HG03575 (cell line): ENCODE measurements around the gene SUMF2.
"Not testable (repeated sequence)": the region's sequence is repeated elsewhere in the genome, so short reads cannot be mapped to it uniquely, and the experiment has no call there.

Source experiments
- ATAC-seq: cut with Tn5 transposase; IDR thresholded peaks from one replicate; pipeline ENCODE4 v1.9.1; 2021; ENCODE audit not compliant: unreplicated experiment, insufficient number of reproducible peaks, low FRiP score; ENCODE audit errors: extremely low read depth

SUMF2 gene

GRCh38 chr7:56053379-56053778 is 10.7 kb upstream of the SUMF2 start:
- ATAC-seq = no peak

DNA sequence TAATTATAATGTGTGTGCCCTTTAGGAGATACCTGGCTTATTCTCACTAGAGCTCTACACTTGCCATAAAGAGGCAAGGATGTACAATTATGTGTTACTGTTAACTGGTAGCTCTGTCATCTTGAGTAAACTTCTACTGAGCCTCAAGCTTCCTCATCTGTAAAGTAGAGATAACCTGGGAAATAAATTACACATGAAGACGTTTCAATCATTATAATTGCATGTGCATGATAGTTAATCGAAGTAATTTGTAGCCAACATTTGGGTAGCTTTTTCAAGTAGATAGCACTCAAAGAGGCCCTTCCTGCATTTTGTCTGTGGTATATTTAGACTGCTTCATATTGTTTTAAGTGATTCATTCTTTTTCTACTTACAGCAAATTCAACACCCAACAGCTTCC is 10.1 kb upstream of the SUMF2 start:
- ATAC-seq = no peak

DNA sequence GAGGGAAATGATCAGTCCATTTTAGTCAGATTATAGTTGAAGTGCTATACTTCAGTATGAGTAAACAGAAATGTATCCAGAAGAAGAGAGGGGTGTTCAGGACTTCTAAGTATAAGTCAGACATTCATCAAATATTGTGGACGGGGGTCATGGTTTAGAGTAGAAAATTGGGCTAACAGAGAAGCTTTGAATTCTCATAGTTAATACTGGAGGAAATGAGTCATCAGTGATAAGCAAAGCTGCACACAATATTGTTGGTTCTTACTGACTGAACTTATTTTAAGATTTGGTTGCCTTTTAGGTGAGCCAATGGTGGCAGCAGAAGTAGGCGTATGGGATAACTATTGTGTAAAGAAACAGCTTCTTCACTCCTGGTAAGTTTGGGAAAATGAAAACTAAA is 1.7 kb upstream of the SUMF2 start:
- ATAC-seq = no peak

DNA sequence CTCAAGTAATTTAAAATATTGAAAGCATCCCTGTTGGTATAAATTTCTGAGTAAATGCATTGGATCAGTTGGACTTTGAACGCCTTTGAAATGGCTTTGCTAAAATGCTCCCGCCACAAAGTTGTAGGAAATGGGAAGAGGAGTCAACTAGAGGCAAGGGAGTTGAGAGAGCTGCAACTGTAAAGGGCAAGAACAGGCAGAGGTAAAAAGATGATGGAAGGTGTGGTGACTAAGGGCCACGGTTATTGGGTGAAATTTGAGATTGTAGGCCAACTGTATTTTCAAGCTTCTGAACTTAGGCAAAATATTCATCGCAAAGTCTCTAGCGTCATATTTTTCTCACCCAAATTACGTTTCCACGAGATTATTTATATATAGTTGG is 595 bp upstream of the SUMF2 start:
- no peak for ATAC-seq

- ATAC-seq = not testable (repeated sequence)
Observed at GRCh38 chr7:56066376-56066775, 2.3 kb downstream of the SUMF2 start.

- peak; percentile 64 for ATAC-seq
Observed at GRCh38 chr7:56074371-56074791, 10.3 kb downstream of the SUMF2 start.

GRCh38 chr7:56077681-56078080 is 13.6 kb downstream of the SUMF2 start:
- ATAC-seq = no peak

GRCh38 chr7:56078196-56078595 is 14.1 kb downstream of the SUMF2 start:
- ATAC-seq = no peak

DNA sequence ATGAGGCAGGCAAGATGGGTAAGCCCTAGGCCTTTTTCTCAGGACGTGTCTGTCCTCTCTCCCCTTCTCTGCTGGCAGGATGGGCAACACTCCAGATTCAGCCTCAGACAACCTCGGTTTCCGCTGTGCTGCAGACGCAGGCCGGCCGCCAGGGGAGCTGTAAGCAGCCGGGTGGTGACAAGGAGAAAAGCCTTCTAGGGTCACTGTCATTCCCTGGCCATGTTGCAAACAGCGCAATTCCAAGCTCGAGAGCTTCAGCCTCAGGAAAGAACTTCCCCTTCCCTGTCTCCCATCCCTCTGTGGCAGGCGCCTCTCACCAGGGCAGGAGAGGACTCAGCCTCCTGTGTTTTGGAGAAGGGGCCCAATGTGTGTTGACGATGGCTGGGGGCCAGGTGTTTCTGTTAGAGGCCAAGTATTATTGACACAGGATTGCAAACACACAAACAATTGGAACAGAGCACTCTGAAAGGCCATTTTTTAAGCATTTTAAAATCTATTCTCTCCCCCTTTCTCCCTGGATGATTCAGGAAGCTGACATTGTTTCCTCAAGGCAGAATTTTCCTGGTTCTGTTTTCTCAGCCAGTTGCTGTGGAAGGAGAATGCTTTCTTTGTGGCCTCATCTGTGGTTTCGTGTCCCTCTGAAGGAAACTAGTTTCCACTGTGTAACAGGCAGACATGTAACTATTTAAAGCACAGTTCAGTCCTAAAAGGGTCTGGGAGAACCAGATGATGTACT is 15.5 kb downstream of the SUMF2 start:
- ATAC-seq = no peak

DNA sequence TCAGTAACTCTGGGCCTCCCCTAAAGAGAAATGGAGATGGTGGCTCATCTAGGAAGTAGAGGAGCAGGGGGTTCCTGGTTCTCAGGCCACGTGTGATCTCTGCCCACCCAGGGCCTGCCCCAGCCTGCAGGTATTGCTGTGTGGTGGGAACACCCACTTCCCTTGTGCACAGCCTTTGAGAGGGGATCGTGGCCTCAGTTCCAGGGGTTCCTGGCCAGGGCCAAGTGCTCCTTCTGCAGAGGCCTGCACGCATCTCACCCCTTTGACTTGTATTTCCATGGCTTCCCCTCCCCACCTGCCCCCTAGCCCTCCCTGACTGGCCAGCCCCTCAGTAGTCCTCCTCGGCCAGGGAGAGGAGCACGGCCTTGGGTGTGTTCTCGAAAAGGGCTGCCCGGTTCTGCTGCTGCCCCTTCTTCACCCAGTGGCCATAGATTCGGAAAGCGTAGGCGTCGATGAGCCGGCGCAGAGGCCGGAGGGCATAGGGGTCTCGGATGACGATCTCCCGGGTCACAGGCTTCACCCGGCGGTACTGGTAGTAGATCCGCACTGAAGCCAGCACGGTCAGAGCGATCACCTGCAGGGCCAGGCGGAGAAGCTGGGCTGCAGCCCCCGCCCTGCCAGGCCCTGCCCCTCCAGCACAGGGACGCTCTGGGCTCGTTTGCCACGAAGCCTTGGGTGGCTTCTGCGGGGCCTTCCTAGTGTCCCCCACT is 16.8 kb downstream of the SUMF2 start:
- ATAC-seq = not testable (repeated sequence)

DNA sequence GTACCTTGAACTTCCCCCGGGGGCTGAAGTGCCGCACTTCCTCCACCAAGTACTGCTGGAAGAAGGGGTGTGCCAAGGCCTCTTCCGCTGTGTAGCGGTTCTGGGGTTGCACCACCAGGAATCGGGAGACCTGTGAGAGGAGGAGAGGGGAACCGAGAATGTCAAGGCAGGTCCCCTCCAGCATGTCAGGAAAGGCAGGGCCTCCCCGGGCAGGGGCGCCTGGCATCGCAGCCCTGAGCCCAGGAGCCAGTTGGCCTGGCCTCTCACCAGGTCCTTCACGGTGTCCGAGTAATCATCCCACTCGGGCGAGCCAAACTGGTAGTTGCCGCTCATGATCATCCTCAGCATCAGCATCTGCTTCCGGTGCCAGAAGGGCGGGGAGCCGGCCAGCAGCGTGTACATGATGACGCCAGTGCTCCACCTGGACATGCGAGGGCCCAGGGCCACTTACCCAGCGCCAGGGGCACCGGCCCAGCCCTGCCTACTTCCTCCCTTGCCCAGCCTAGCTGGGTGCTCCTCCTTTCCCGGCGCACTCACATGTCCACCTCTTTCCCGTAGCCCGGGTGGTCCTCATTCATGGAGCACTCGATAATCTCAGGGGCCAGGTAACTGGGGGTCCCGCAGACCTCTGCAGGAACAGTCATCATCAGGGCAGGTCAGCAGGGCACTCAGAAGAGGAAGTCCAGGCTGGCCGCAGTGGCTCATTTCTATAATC is 17.7 kb downstream of the SUMF2 start:
- ATAC-seq = no peak

DNA sequence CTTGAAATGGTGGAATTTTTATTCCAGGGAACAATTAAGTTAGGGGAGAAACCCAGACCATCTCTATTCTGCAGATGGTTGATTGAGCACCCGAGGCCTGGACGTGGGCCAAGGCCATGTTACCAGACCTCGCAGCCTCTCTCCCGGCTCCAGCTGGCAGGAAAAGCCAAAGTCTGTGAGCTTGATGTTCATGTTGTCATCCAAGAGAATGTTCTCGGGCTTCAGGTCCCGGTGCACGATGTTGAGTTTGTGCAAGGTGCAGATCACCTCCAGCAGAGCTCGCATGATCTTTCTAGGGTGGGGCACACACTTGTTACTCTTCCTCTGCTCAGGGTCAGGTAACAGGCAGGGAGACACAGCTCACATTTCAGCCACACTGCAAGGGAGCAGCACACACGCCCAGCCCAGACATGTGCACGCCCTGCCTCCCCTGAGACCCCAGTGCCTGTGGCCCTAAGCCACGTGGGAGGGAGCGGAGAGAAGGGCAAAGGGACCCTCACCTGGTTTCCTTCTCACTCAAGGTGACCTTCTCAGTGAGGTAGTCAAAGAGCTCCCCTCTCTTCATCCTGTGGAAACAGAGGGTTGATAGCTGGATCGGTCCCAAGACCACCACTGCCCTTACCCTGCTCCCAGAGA is 19.2 kb downstream of the SUMF2 start:
- ATAC-seq = no peak

DNA sequence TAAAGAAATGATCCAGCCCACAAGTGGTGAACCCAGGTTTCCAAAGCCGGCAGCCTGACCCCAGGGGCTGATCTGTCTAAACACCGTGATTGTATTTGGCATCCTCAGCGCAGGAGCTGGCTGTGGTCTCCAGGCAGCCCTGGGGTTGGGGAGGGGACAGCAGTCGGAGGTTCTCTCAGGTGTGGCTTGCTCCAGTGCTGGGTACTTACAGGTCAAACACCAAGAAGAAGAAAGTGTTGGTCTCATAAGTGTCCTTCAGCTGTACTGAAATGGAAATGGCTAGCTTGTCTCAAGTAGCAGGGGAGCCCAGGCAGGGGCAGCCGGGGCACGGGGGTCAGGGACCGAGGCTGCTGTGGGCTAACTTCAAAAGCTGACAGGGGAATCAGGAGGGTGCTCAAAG is 22.7 kb downstream of the SUMF2 start:
- ATAC-seq = no peak

DNA sequence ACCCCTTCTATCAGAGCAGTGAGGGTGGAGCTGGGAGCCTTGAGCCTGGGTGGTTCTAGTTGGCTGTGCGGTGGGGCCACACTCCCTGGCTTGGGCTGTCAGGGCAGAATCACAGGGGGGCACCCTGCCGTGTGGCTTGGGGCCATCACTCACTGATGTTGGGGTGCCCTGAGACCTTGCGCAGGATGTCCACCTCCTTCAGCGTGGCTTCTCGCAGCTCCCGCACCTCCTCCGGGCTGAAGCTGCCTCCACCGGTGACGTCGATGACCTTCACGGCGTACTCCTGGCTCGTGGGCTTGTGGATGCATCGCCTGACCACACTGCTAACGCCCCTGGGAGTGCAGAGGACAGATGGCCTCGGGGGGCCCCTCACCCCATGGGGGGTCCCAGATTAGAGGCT is 23.4 kb downstream of the SUMF2 start:
- no peak for ATAC-seq

GRCh38 chr7:56091591-56091990 is 27.5 kb downstream of the SUMF2 start:
- ATAC-seq = no peak

DNA sequence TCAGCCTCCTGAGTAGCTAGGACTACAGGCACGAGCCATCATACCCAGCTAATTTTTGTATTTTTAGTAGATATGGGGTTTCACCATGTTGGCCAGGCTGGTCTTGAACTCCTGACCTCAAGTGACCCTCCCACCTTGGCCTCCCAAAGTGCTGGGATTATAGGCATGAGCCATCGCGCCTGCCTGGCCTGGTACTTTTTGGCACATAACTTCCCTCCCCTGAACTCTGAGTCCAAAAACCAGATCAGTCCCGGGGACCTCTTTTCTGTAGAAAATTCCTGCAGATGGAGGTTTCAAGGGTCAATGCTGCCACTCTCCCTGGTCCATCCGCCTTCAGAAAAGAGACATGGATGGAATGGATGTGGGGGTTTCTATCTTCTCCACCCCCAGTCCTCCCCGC is 28.3 kb downstream of the SUMF2 start:
- not testable (repeated sequence) for ATAC-seq

- ATAC-seq = no peak
Observed at GRCh38 chr7:56092789-56093531, 28.9 kb downstream of the SUMF2 start, which contains the start of gene PHKG1. TSS of gene PHKG1 (minus strand) at chr7:56092952. CDS start at chr7:56088941, 4,011 bp downstream.

DNA sequence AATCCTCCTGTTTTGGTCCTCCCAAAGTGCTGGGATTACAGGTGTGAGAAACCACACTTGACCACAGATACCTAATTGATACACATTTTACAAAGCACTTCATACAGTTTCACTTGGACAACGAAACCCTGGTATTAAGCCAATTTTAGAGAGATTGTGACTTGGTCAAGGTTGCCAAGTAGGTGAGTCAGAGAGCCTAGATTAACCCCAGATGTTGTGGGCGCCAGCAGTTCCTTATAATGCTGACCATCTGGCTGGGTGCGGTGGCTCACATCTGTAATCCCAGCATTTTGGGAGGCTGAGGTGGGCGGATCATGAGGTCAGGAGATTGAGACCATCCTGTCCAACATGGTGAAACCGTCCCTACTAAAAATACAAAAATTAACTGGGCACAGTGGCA is 33.6 kb downstream of the SUMF2 start:
- ATAC-seq = no peak
